Mammary epithelial cell (primary cell): ENCODE data around the gene NCKAP5.

ENCODE experiments used
- CTCF ChIP-seq, 2 donors: IDR thresholded peaks in 1 of 2; conservative IDR thresholded peaks in 1 of 2; 2 replicates each; pipeline ENCODE4 v1.5.1; 2011 to 2012; ENCODE audit warnings: inconsistent platforms in 2 of 2, low read length in 2 of 2, mild to moderate bottlenecking in 2 of 2, control low read depth in 1 of 2, low read depth in 1 of 2; ENCODE audit not compliant: insufficient read depth in 1 of 2; ENCODE audit errors: extremely low read depth in 1 of 2
- EZH2 ChIP-seq: IDR thresholded peaks from 2 replicates; pipeline ENCODE4 v1.6.1; 2012; ENCODE audit warnings: low read length, inconsistent platforms, borderline replicate concordance

- TF ChIP-seq CTCF (conservative IDR thresholded peaks at IDR 0.05 in 1 of 2, IDR thresholded peaks at IDR 0.05 in 1 of 2; ENCODE audit: extremely low read depth in 1 of 2, insufficient read depth in 1 of 2, low read depth in 1 of 2, low read length in 2 of 2) (no peak), EZH2 (no peak)
These were observed 482.6 kb downstream of the NCKAP5 start for GRCh38 chr2:133085646-133086045.
